ENCODE data around the gene S1PR4. TPM values are rescaled to one million over a fixed set of nuclear protein-coding genes. Genes with fewer than 3 reads are reported as not detected.
"Not testable (repeated sequence)": the region's sequence is repeated elsewhere in the genome, so short reads cannot be mapped to it uniquely, and the experiment has no call there.

S1PR4 gene
- total and polyA plus RNA-seq, 8 donors, result 0.23 to 1.1 (median 0.90) TPM; not detected in 2

GRCh38 chr19:3210347-3211017 lies 31.9 kb downstream of the S1PR4 start:
- H3K36me3 ChIP-seq, result peaks cover 0 to 25% (median 0%) of the 10 kb centered on the region in 3 donors
- no peaks in the 10 kb centered on the region for H3K4me1 ChIP-seq
- no peaks in the 10 kb centered on the region for H3K9me3 ChIP-seq
- peak; percentile 22 to 47 (median 26) for TF ChIP-seq CTCF (IDR thresholded peaks at IDR 0.05)
- H3K4me3 ChIP-seq, result no peak overlapping the region
- WGBS, 2 donors, result 39 to 40% methylated on average over 20 of the region's 20 CpGs
- intact Hi-C loops (cut with DNase I), result no loop called here
- peak; percentile 57 to 83 (median 76) for ATAC-seq
- H3K27me3 ChIP-seq, result no peaks in the 10 kb centered on the region
- no peak for FAIRE-seq
- DNase-seq, result peak in 3 of 6 donors; percentile 55 to 84 (median 76)
- H3K27ac ChIP-seq, result no peak overlapping the region

- H3K9me3 ChIP-seq, result no peaks in the 10 kb centered on the region
- FAIRE-seq (no peak), DNase-seq (no peak), ATAC-seq (peak in 1 of 4 donors; percentile 8)
- no peaks in the 10 kb centered on the region for H3K27me3 ChIP-seq
- intact Hi-C loops (cut with DNase I), result no loop called here
- no peak for TF ChIP-seq CTCF (IDR thresholded peaks at IDR 0.05)
- H3K36me3 ChIP-seq, result peaks cover 0 to 23% (median 0%) of the 10 kb centered on the region in 3 donors
- 47 to 51% methylated on average over 12 of the region's 12 CpGs for WGBS, 2 donors
- no peaks in the 10 kb centered on the region for H3K4me1 ChIP-seq
- no peak overlapping the region for H3K4me3 ChIP-seq
- H3K27ac ChIP-seq, result no peak overlapping the region
Observed at GRCh38 chr19:3211191-3211590, 32.6 kb downstream of the S1PR4 start.

- FAIRE-seq (no peak), ATAC-seq (no peak), DNase-seq (no peak)
Observed at GRCh38 chr19:3213159-3213558, 34.6 kb downstream of the S1PR4 start.

GRCh38 chr19:3216874-3217273 lies 38.3 kb downstream of the S1PR4 start:
- no peak for TF ChIP-seq CTCF (IDR thresholded peaks at IDR 0.05)
- no peak overlapping the region for H3K27ac ChIP-seq
- H3K36me3 ChIP-seq, result no peaks in the 10 kb centered on the region
- WGBS, 2 donors, result 87 to 97% methylated on average over 5 of the region's 5 CpGs
- intact Hi-C loops (cut with DNase I), result no loop called here
- no peak overlapping the region for H3K4me3 ChIP-seq
- ATAC-seq (no peak), FAIRE-seq (no peak), DNase-seq (no peak)
- H3K9me3 ChIP-seq, result no peaks in the 10 kb centered on the region
- no peaks in the 10 kb centered on the region for H3K4me1 ChIP-seq
- no peaks in the 10 kb centered on the region for H3K27me3 ChIP-seq

More at GRCh38 chr19:3213159-3213558, 34.6 kb downstream of the S1PR4 start:
- 92 to 96% methylated on average over 7 of the region's 7 CpGs for WGBS, 2 donors
- no peak overlapping the region for H3K27ac ChIP-seq
- H3K4me3 ChIP-seq, result no peak overlapping the region
- no peaks in the 10 kb centered on the region for H3K9me3 ChIP-seq
- peaks cover 0 to 4% (median 0%) of the 10 kb centered on the region in 3 donors for H3K36me3 ChIP-seq
- TF ChIP-seq CTCF (IDR thresholded peaks at IDR 0.05), result no peak
- intact Hi-C loops (cut with DNase I), result no loop called here
- no peaks in the 10 kb centered on the region for H3K4me1 ChIP-seq
- H3K27me3 ChIP-seq, result no peaks in the 10 kb centered on the region

GRCh38 chr19:3220576-3220975 lies 42.0 kb downstream of the S1PR4 start:
- no peaks in the 10 kb centered on the region for H3K27me3 ChIP-seq
- ATAC-seq (no peak), FAIRE-seq (no peak), DNase-seq (no peak)
- intact Hi-C loops (cut with DNase I), result no loop called here
- WGBS, 2 donors, result 65 to 67% methylated on average over 12 of the region's 12 CpGs
- no peak overlapping the region for H3K4me3 ChIP-seq
- H3K27ac ChIP-seq, result no peak overlapping the region
- no peak for TF ChIP-seq CTCF (IDR thresholded peaks at IDR 0.05)
- no peaks in the 10 kb centered on the region for H3K9me3 ChIP-seq
- H3K36me3 ChIP-seq, result no peaks in the 10 kb centered on the region
- no peaks in the 10 kb centered on the region for H3K4me1 ChIP-seq

GRCh38 chr19:3221576-3221975 lies 43.0 kb downstream of the S1PR4 start:
- H3K27ac ChIP-seq; DNase-seq; H3K36me3 ChIP-seq; ATAC-seq; H3K27me3 ChIP-seq; H3K9me3 ChIP-seq; intact Hi-C loops (cut with DNase I); H3K4me3 ChIP-seq; H3K4me1 ChIP-seq; FAIRE-seq: not testable (repeated sequence)
- 69 to 76% methylated on average over 5 of the region's 5 CpGs for WGBS, 2 donors
